Thyroid gland (tissue), 4 donors: ENCODE data around the gene TMEM144. TPM values are rescaled to one million over a fixed set of nuclear protein-coding genes. Genes with fewer than 3 reads are reported as not detected.

Source experiments
- DNase-seq, 2 donors: peaks; one replicate each; pipeline ENCODE4 v3.0.0-alpha.2; 2019
- H3K27ac ChIP-seq, 3 donors: fragments of 200-600 bp; sonication (generic); 1 replicate in 2 of 3; 2 replicates in 1 of 3; pipeline ENCODE4 v1.5.1; 2016 to 2019; ENCODE audit warnings: mild to moderate bottlenecking in 1 of 3, moderate library complexity in 1 of 3
- H3K27me3 ChIP-seq: fragments of 200-600 bp; sonication (generic); one replicate; pipeline ENCODE4 v1.5.1; 2019
- H3K36me3 ChIP-seq, 2 donors: fragments of 200-600 bp; sonication (generic); one replicate each; pipeline ENCODE4 v1.5.1; 2016 to 2019
- H3K4me1 ChIP-seq, 2 donors: fragments of 200-600 bp; sonication (generic); one replicate each; pipeline ENCODE4 v1.5.1; 2017 to 2019
- H3K4me3 ChIP-seq, 3 donors: fragments of 200-600 bp; sonication (generic); replicated peaks in 1 of 3; 1 replicate in 2 of 3; 2 replicates in 1 of 3; pipeline ENCODE4 v1.5.1; 2016; ENCODE audit warnings: mild to moderate bottlenecking in 1 of 3
- H3K9me3 ChIP-seq: fragments of 200-600 bp; sonication (generic); one replicate; pipeline ENCODE4 v1.5.1; 2017
- CTCF ChIP-seq, 6 experiments: fragments of 200-600 bp in 3 of 6; fragments of 450-650 bp in 3 of 6; sonication (generic) in 3 of 6; IDR thresholded peaks; one replicate each; pipeline ENCODE4 v1.5.1; 2016 to 2019; ENCODE audit warnings: antibody characterized with exemption in 6 of 6, mild to moderate bottlenecking in 2 of 6, inconsistent platforms in 1 of 6, moderate library complexity in 1 of 6
- POLR2A ChIP-seq, 2 donors: fragments of 450-650 bp; IDR thresholded peaks; one replicate each; pipeline ENCODE4 v1.6.1; 2017; ENCODE audit warnings: antibody characterized with exemption in 2 of 2, mild to moderate bottlenecking in 2 of 2, moderate library complexity in 1 of 2
- WGBS, 2 donors: methylation state at CpG; one replicate each; pipeline ENCODE4 v1.1.5; 2017; 5-methylcytosine and 5-hydroxymethylcytosine counted together
- intact Hi-C: fragments of 100-400 bp; cut with DNase I; formaldehyde crosslinking; loops from one replicate; pipeline ENCODE4 v1.15.1; 2023
- total RNA-seq, 4 donors: library from RNA; depleted of rRNA; stranded (reverse); fragments of >200 nt; gene quantifications; one replicate each; pipeline ENCODE4 v1.2.3, GENCODE V29; 2016

Gene TMEM144
- total RNA-seq, 4 donors from 2014 or later: 22.1 to 34.9 (median 29.6) TPM

- TF ChIP-seq POLR2A (IDR thresholded peaks at IDR 0.05) (no peak), CTCF (IDR thresholded peaks at IDR 0.05) (no peak)
- Histone ChIP-seq H3K9me3 (no peaks in the 10 kb centered on the region), H3K4me3 (no peak overlapping the region), H3K27ac (no peak overlapping the region), H3K27me3 (no peaks in the 10 kb centered on the region), H3K4me1 (no peaks in the 10 kb centered on the region), H3K36me3 (no peaks in the 10 kb centered on the region)
- 85 to 95% methylated on average over 8 to 11 of the region's 11 CpGs for WGBS, 2 donors
- no peak for DNase-seq
- intact Hi-C loops: no loop called here
These were observed 81.2 kb downstream of the TMEM144 start for GRCh38 chr4:158291334-158292055.

GRCh38 chr4:158292156-158292555, 81.9 kb downstream of the TMEM144 start:
- intact Hi-C loops: no loop called here
- WGBS, 2 donors: 87 to 90% methylated on average over 3 of the region's 3 CpGs
- TF ChIP-seq POLR2A (IDR thresholded peaks at IDR 0.05) (no peak), CTCF (IDR thresholded peaks at IDR 0.05) (no peak)

GRCh38 chr4:158295053-158295452, 84.8 kb downstream of the TMEM144 start:
- 83 to 87% methylated on average over 2 of the region's 2 CpGs for WGBS, 2 donors
- Histone ChIP-seq H3K27ac (no peak overlapping the region), H3K4me3 (no peak overlapping the region), H3K27me3 (no peaks in the 10 kb centered on the region), H3K4me1 (no peaks in the 10 kb centered on the region), H3K9me3 (no peaks in the 10 kb centered on the region), H3K36me3 (no peaks in the 10 kb centered on the region)
- DNase-seq: no peak
- no peak for TF ChIP-seq POLR2A (IDR thresholded peaks at IDR 0.05)
- no peak for TF ChIP-seq CTCF (IDR thresholded peaks at IDR 0.05)
- intact Hi-C loops: no loop called here

More at GRCh38 chr4:158292156-158292555, 81.9 kb downstream of the TMEM144 start:
- H3K4me1 ChIP-seq: no peaks in the 10 kb centered on the region
- no peaks in the 10 kb centered on the region for H3K36me3 ChIP-seq
- DNase-seq: no peak
- H3K9me3 ChIP-seq: no peaks in the 10 kb centered on the region
- no peak overlapping the region for H3K4me3 ChIP-seq
- no peak overlapping the region for H3K27ac ChIP-seq
- H3K27me3 ChIP-seq: no peaks in the 10 kb centered on the region

GRCh38 chr4:158297866-158298265, 87.6 kb downstream of the TMEM144 start:
- no peak for DNase-seq
- H3K36me3 ChIP-seq: no peaks in the 10 kb centered on the region
- H3K27me3 ChIP-seq: no peaks in the 10 kb centered on the region
- intact Hi-C loops: no loop called here
- H3K4me1 ChIP-seq: no peaks in the 10 kb centered on the region
- no peaks in the 10 kb centered on the region for H3K9me3 ChIP-seq
- 78 to 92% methylated on average over 3 of the region's 3 CpGs for WGBS, 2 donors
- H3K4me3 ChIP-seq: no peak overlapping the region
- TF ChIP-seq CTCF (IDR thresholded peaks at IDR 0.05) (no peak), POLR2A (IDR thresholded peaks at IDR 0.05) (no peak)
- H3K27ac ChIP-seq: no peak overlapping the region

GRCh38 chr4:158299459-158300007, 89.2 kb downstream of the TMEM144 start:
- WGBS, 2 donors: 82 to 86% methylated on average over 4 of the region's 4 CpGs
- H3K36me3 ChIP-seq: no peaks in the 10 kb centered on the region
- no peak for DNase-seq
- no peak for TF ChIP-seq CTCF (IDR thresholded peaks at IDR 0.05)
- no peak for TF ChIP-seq POLR2A (IDR thresholded peaks at IDR 0.05)
- no peaks in the 10 kb centered on the region for H3K4me1 ChIP-seq
- H3K27me3 ChIP-seq: no peaks in the 10 kb centered on the region
- intact Hi-C loops: no loop called here
- no peaks in the 10 kb centered on the region for H3K9me3 ChIP-seq
- H3K4me3 ChIP-seq: no peak overlapping the region
- H3K27ac ChIP-seq: no peak overlapping the region
